GM12878 (cell line): ENCODE measurements around the gene LYRM4. TPM values are rescaled to one million over a fixed set of nuclear protein-coding genes. Genes with fewer than 3 reads are reported as not detected.

Experiments used
- ATAC-seq: fragments of 200-7000 bp; cut with Tn5 transposase; 3 replicates; pipeline ENCODE4 v1.9.1; 2020; ENCODE audit warnings: mild to moderate bottlenecking, moderate library complexity
- BruUV-seq: library from RNA; stranded (reverse); fragments of 400-500 nt; replicated peaks from 2 replicates; lab custom pipeline; 2021; lab: Mats Ljungman, UMichigan
- CTCF ChIA-PET: fragments of 300-600 bp; sonication (Branson Sonifier 250); formaldehyde crosslinking; extraction: SDS; loops from one replicate; lab custom pipeline; 2021; ENCODE audit warnings: inconsistent platforms; lab: Yijun Ruan, JAX
- POLR2A ChIA-PET: fragments of 350-600 bp; formaldehyde crosslinking; extraction: SDS; loops from one replicate; lab custom pipeline; 2021; ENCODE audit warnings: inconsistent platforms; lab: Charles Lee
- RAD21 ChIA-PET: fragments of 300-600 bp; sonication (Branson Sonifier 250); formaldehyde crosslinking; loops from one replicate; lab custom pipeline; 2023; ENCODE audit warnings: antibody characterized with exemption; ENCODE audit not compliant: unreplicated experiment; lab: Charles Lee
- SMC1A ChIA-PET: fragments of 300-600 bp; sonication (Branson Sonifier 250); formaldehyde crosslinking; loops from one replicate; lab custom pipeline; 2023; ENCODE audit not compliant: unreplicated experiment, uncharacterized antibody; lab: Charles Lee
- DNase-seq: peaks from one replicate; pipeline ENCODE4 v3.0.0-alpha.2; 2011; ENCODE audit warnings: low read depth, low spot score
- FAIRE-seq: peaks from 3 replicates; lab custom pipeline; 2011; peaks lifted over from hg19 to GRCh38; lab: Jason Lieb, UNC
- H2AFZ ChIP-seq: 2 replicates; pipeline ENCODE4 v1.6.0; 2011; ENCODE audit warnings: low read depth, low read length, control low read depth; ENCODE audit not compliant: control insufficient read depth
- H3K27ac ChIP-seq: 2 replicates; pipeline ENCODE4 v1.5.1; 2011; ENCODE audit warnings: control low read depth; ENCODE audit not compliant: control insufficient read depth, insufficient read depth
- H3K27me3 ChIP-seq, 2 experiments: replicated peaks in 1 of 2; 2 replicates each; pipeline versions ENCODE4 v1.6.0 to v1.6.1; 2011; ENCODE audit warnings: low read length in 1 of 2; ENCODE audit not compliant: control insufficient read depth in 2 of 2, insufficient read depth in 2 of 2
- H3K36me3 ChIP-seq, 2 experiments: 2 replicates each; pipeline ENCODE4 v1.5.1; 2011; ENCODE audit warnings: low read length in 1 of 2; ENCODE audit not compliant: control insufficient read depth in 2 of 2, insufficient read depth in 2 of 2
- H3K4me1 ChIP-seq: 2 replicates; pipeline ENCODE4 v1.6.1; 2011; ENCODE audit warnings: mild to moderate bottlenecking, low read length, moderate library complexity, mixed read lengths; ENCODE audit not compliant: control insufficient read depth, insufficient read depth
- H3K4me2 ChIP-seq: 2 replicates; pipeline ENCODE4 v1.6.0; 2011; ENCODE audit warnings: control low read depth; ENCODE audit not compliant: control insufficient read depth, insufficient read depth
- H3K4me3 ChIP-seq: fragments of 200-600 bp; sonication (generic); 2 replicates; pipeline ENCODE4 v1.5.1; 2016
- H3K79me2 ChIP-seq: 2 replicates; pipeline ENCODE4 v1.6.0; 2011; ENCODE audit warnings: low read length; ENCODE audit not compliant: control insufficient read depth, insufficient read depth
- H3K9ac ChIP-seq: 2 replicates; pipeline ENCODE4 v1.8.0; 2011; ENCODE audit warnings: low read length, control low read depth, mixed read lengths; ENCODE audit not compliant: control insufficient read depth, insufficient read depth
- H3K9me3 ChIP-seq: replicated peaks from 3 replicates; pipeline ENCODE4 v1.5.1; 2011; ENCODE audit warnings: mild to moderate bottlenecking, low read length; ENCODE audit not compliant: control insufficient read depth, insufficient read depth
- H4K20me1 ChIP-seq: 2 replicates; pipeline ENCODE4 v1.6.0; 2011; ENCODE audit not compliant: control insufficient read depth, insufficient read depth
- ATF2 ChIP-seq: IDR thresholded peaks from 2 replicates; pipeline ENCODE4 v1.6.1; 2012; ENCODE audit warnings: low read length, inconsistent platforms
- ATF3 ChIP-seq: IDR thresholded peaks from 2 replicates; pipeline ENCODE4 v1.6.1; 2011; ENCODE audit warnings: low read depth, mild to moderate bottlenecking, low read length, moderate library complexity, borderline replicate concordance; ENCODE audit errors: extremely low read depth
- ATF7 ChIP-seq: fragments of 450-650 bp; IDR thresholded peaks from 2 replicates; pipeline ENCODE4 v1.6.1; 2016; ENCODE audit warnings: low read depth, mild to moderate bottlenecking
- CREB1 ChIP-seq: IDR thresholded peaks from 2 replicates; pipeline ENCODE4 v1.6.1; 2012; ENCODE audit warnings: low read depth, mild to moderate bottlenecking, inconsistent platforms
- E2F8 ChIP-seq: fragments of 450-650 bp; IDR thresholded peaks from 2 replicates; pipeline ENCODE4 v1.6.1; 2018; ENCODE audit warnings: mild to moderate bottlenecking, low read depth, moderate library complexity; ENCODE audit not compliant: partially characterized antibody
- EZH2 ChIP-seq: IDR thresholded peaks from 2 replicates; pipeline ENCODE4 v1.6.1; 2012; ENCODE audit warnings: low read depth, mild to moderate bottlenecking, control low read depth, inconsistent platforms, low read length, borderline replicate concordance; ENCODE audit not compliant: control insufficient read depth
- HSF1 ChIP-seq: fragments of 150-350 bp; IDR thresholded peaks from 2 replicates; pipeline ENCODE4 v1.6.1; 2014; ENCODE audit warnings: mild to moderate bottlenecking, low read depth, low read length
- MLLT1 ChIP-seq: fragments of 450-650 bp; IDR thresholded peaks from 2 replicates; pipeline ENCODE4 v1.6.1; 2016; ENCODE audit warnings: mild to moderate bottlenecking
- SMAD1 ChIP-seq: fragments of 450-650 bp; IDR thresholded peaks from 2 replicates; pipeline ENCODE4 v1.6.1; 2018; ENCODE audit warnings: mild to moderate bottlenecking, low read depth; ENCODE audit not compliant: partially characterized antibody
- ZBTB4 ChIP-seq: fragments of 450-650 bp; formaldehyde crosslinking; IDR thresholded peaks from 2 replicates; pipeline ENCODE4 v1.4.0; 2022; ENCODE audit warnings: mild to moderate bottlenecking, moderate library complexity
- WGBS: methylation state at CpG from one replicate; pipeline ENCODE4 v1.1.6; 2016; ENCODE audit warnings: low lambda C conversion rate; ENCODE audit not compliant: insufficient replicate concordance, insufficient coverage; ENCODE audit errors: missing lambda C conversion rate; 5-methylcytosine and 5-hydroxymethylcytosine counted together
- in situ Hi-C: fragments of 300-500 bp; cut with MboI; formaldehyde crosslinking; loops from 9 replicates; pipeline ENCODE4 v1.14.3; 2018; ENCODE audit warnings: mixed read lengths
- intact Hi-C: fragments of 100-400 bp; cut with micrococcal nuclease; formaldehyde crosslinking; loops from one replicate; pipeline ENCODE4 v1.14.2; 2022; ENCODE audit not compliant: unreplicated experiment
- polyA plus RNA-seq, 11 experiments: library from polyadenylated mRNA; depleted of rRNA in 4 of 11; unstranded in 6 of 11; stranded (reverse) in 5 of 11; fragments of >200 nt; fragmentation: Nextera tagmentation in 4 of 11; fragmentation: Illumina TruSeq in 1 of 11; extraction: Ambion mirVana in 4 of 11; extraction: Trizol in 1 of 11; gene quantifications; 1 replicate in 1 of 11; 2 replicates in 10 of 11; pipeline versions ENCODE4 v1.2.1 to v1.2.3, GENCODE V29; 2011 to 2016; ENCODE audit warnings: inconsistent platforms in 2 of 11, missing spikeins in 2 of 11, low read depth in 1 of 11
- total RNA-seq, 4 experiments: library from RNA; depleted of rRNA in 3 of 4; stranded (reverse); fragments of >200 nt in 3 of 4; fragmentation: Illumina TruSeq in 1 of 4; extraction: Trizol in 1 of 4; gene quantifications; 2 replicates each; pipeline versions ENCODE4 v1.2.1 to v1.2.3, GENCODE V29; 2013 to 2021

Gene LYRM4
- total and polyA plus RNA-seq, 10 of the 15 experiments (the other 5 are each of a cell fraction or from before 2014, with no cell fraction given) = 32.7 to 66.8 (median 44.0) TPM

- 96% methylated on average over 2 of the region's 2 CpGs for WGBS
- intact Hi-C loops (no loop called here), in situ Hi-C loops (no loop called here)
- ATAC-seq (no peak), FAIRE-seq (no peak), DNase-seq (no peak)
- H4K20me1 ChIP-seq = no peaks in the 10 kb centered on the region
- no peaks in the 10 kb centered on the region for H3K27me3 ChIP-seq
- H3K36me3 ChIP-seq = no peaks in the 10 kb centered on the region; a peak in 1 of 4 replicates
- H3K79me2 ChIP-seq = no peaks in the 10 kb centered on the region; the same call in none of the 2 replicates
- no peak overlapping the region for H3K4me2 ChIP-seq
- H3K9ac ChIP-seq = no peak overlapping the region
- POLR2A ChIA-PET = interaction anchor here (1.6 kb wide), 1 partner anchor 10 kb away, joined by 7 read pairs; no protein-coding TSS in a partner anchor
- SMC1A ChIA-PET = interaction anchor here (0.8 to 2.2 kb wide), 8 partner anchors 10 to 136 kb away, joined by 3 to 22 read pairs (median 4); no protein-coding TSS in a partner anchor
- H3K4me1 ChIP-seq = peaks cover 21% of the 10 kb centered on the region
- CTCF ChIA-PET = interaction anchor here (0.7 to 3.6 kb wide), 8 partner anchors 10 to 664 kb away, joined by 3 to 21 read pairs (median 4); partner anchors contain the start of genes FARS2 and LYRM4
- H3K4me3 ChIP-seq = no peak overlapping the region
- H3K9me3 ChIP-seq = no peaks in the 10 kb centered on the region
- no peak overlapping the region for H2AFZ ChIP-seq
- BruUV-seq = no TSS peak
- H3K27ac ChIP-seq = no peak overlapping the region
- RAD21 ChIA-PET = interaction anchor here (1.1 to 3.0 kb wide), 2 partner anchors 11 to 26 kb away, joined by 3 to 13 read pairs; no protein-coding TSS in a partner anchor
- TF ChIP-seq ATF3 = no peak
- no peak for TF ChIP-seq ZBTB4 (CRISPR knock-in tag)
- TF ChIP-seq ATF2 = no peak
- no peak for TF ChIP-seq EZH2
- TF ChIP-seq ATF7 = no peak
- no peak for TF ChIP-seq SMAD1
- TF ChIP-seq E2F8 = no peak
- no peak for TF ChIP-seq MLLT1
- TF ChIP-seq CREB1 = no peak
- TF ChIP-seq HSF1 = no peak
Observed at GRCh38 chr6:5276581-5276980, 15.8 kb upstream of the LYRM4 start.
